SH-SY5Y (cell line): Measurements from ENCODE around the gene PLA1A.

Source experiments
- GATA2 ChIP-seq: IDR thresholded peaks from 2 replicates; pipeline ENCODE4 v1.6.1; 2011; ENCODE audit warnings: mild to moderate bottlenecking, low read depth, low read length
- GATA3 ChIP-seq: IDR thresholded peaks from 2 replicates; pipeline ENCODE4 v1.6.1; 2011; ENCODE audit warnings: low read depth, mild to moderate bottlenecking, low read length, moderate library complexity

- TF ChIP-seq GATA2 (no peak), GATA3 (no peak)
These were observed 42.4 kb upstream of the PLA1A start for GRCh38 chr3:119555309-119555735.
